GM10248 (cell line): ENCODE results near the gene AKAIN1.

Source experiments
- CTCF ChIA-PET: fragments of 300-600 bp; sonication (Branson Sonifier 250); formaldehyde crosslinking; extraction: SDS; loops from one replicate; lab custom pipeline; 2021; ENCODE audit warnings: antibody characterized with exemption; lab: Yijun Ruan, JAX
- POLR2A ChIA-PET: fragments of 350-650 bp; sonication (Branson Sonifier 250); formaldehyde crosslinking; extraction: SDS; loops from one replicate; lab custom pipeline; 2020; ENCODE audit warnings: antibody characterized with exemption; lab: Yijun Ruan, JAX
- DNase-seq: peaks from one replicate; pipeline ENCODE4 v3.0.0; 2012; ENCODE audit errors: extremely low spot score
- TF ChIP-seq, protein P1 (sequence below): IDR thresholded peaks from 2 replicates; pipeline ENCODE4 v1.5.1; 2012; ENCODE audit warnings: mild to moderate bottlenecking, low read depth; ENCODE audit errors: extremely low read depth, missing control alignments, control extremely low read depth

AKAIN1 gene

GRCh38 chr18:5097116-5097703, 99.8 kb downstream of the AKAIN1 start:
- DNase-seq = no peak
- CTCF ChIA-PET = interaction anchor here (1.0 kb wide), 1 partner anchor 10 kb away, joined by 3 read pairs; no protein-coding TSS in a partner anchor
- TF ChIP-seq, protein P1, sequence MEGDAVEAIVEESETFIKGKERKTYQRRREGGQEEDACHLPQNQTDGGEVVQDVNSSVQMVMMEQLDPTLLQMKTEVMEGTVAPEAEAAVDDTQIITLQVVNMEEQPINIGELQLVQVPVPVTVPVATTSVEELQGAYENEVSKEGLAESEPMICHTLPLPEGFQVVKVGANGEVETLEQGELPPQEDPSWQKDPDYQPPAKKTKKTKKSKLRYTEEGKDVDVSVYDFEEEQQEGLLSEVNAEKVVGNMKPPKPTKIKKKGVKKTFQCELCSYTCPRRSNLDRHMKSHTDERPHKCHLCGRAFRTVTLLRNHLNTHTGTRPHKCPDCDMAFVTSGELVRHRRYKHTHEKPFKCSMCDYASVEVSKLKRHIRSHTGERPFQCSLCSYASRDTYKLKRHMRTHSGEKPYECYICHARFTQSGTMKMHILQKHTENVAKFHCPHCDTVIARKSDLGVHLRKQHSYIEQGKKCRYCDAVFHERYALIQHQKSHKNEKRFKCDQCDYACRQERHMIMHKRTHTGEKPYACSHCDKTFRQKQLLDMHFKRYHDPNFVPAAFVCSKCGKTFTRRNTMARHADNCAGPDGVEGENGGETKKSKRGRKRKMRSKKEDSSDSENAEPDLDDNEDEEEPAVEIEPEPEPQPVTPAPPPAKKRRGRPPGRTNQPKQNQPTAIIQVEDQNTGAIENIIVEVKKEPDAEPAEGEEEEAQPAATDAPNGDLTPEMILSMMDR = no peak
- POLR2A ChIA-PET = no interaction called here

- TF ChIP-seq, protein P1 = no peak
- ChIA-PET POLR2A (no interaction called here), CTCF (no interaction called here)
- no peak for DNase-seq
These were observed 101.8 kb downstream of the AKAIN1 start for GRCh38 chr18:5095239-5095638.

GRCh38 chr18:5093902-5094301, 103.2 kb downstream of the AKAIN1 start:
- TF ChIP-seq, protein P1 = no peak
- ChIA-PET CTCF (no interaction called here), POLR2A (no interaction called here)
- no peak for DNase-seq
